CD4-positive, alpha-beta memory T cell (primary cell): ENCODE data around the gene SLC35B2. TPM values are rescaled to one million over a fixed set of nuclear protein-coding genes. Genes with fewer than 3 reads are reported as not detected.
"Not testable (repeated sequence)": the region's sequence is repeated elsewhere in the genome, so short reads cannot be mapped to it uniquely, and the experiment has no call there.

Experiments used
- CTCF ChIA-PET: fragments of 350-600 bp; sonication (Branson Sonifier 250); formaldehyde crosslinking; loops from one replicate; lab custom pipeline; 2021; ENCODE audit warnings: inconsistent platforms; ENCODE audit not compliant: partially characterized antibody; lab: Charles Lee
- POLR2A ChIA-PET: fragments of 350-600 bp; sonication (Branson Sonifier 250); formaldehyde crosslinking; loops from one replicate; lab custom pipeline; 2021; ENCODE audit not compliant: partially characterized antibody; lab: Charles Lee
- DNase-seq, 5 donors: peaks; one replicate each; pipeline versions ENCODE4 v3.0.0 to v3.0.0-alpha.2; 2020 to 2022; ENCODE audit warnings: mixed read lengths in 1 of 5
- H3K27ac ChIP-seq: one replicate; pipeline ENCODE4 v1.7.0; 2013; ENCODE audit warnings: low read depth, low read length
- H3K27me3 ChIP-seq: 2 replicates; pipeline ENCODE4 v1.7.0; 2013; ENCODE audit warnings: mild to moderate bottlenecking, low read length, moderate library complexity; ENCODE audit not compliant: insufficient read depth
- H3K36me3 ChIP-seq: 2 replicates; pipeline ENCODE4 v1.7.0; 2013; ENCODE audit warnings: mild to moderate bottlenecking, low read length, moderate library complexity; ENCODE audit not compliant: insufficient read depth
- H3K4me1 ChIP-seq: 2 replicates; pipeline ENCODE4 v1.7.0; 2013; ENCODE audit warnings: mild to moderate bottlenecking, low read length, moderate library complexity; ENCODE audit not compliant: insufficient read depth
- H3K4me3 ChIP-seq, 2 donors: one replicate each; pipeline ENCODE4 v1.7.0; 2013; ENCODE audit warnings: low read length in 2 of 2, mild to moderate bottlenecking in 1 of 2
- H3K9me3 ChIP-seq, 2 donors: one replicate each; pipeline ENCODE4 v1.7.0; 2013; ENCODE audit warnings: low read length in 2 of 2, control low read depth in 1 of 2; ENCODE audit not compliant: control insufficient read depth in 1 of 2
- H3K27ac Mint-ChIP-seq, 7 donors: one replicate each; pipeline ENCODE4 v1.8.0; 2020 to 2021; ENCODE audit warnings: mixed read lengths in 7 of 7, mild to moderate bottlenecking in 6 of 7, inconsistent platforms in 3 of 7, moderate library complexity in 3 of 7
- H3K27me3 Mint-ChIP-seq, 2 donors: one replicate each; pipeline ENCODE4 v1.8.0; 2020 to 2021; ENCODE audit warnings: mixed read lengths in 2 of 2
- H3K36me3 Mint-ChIP-seq, 2 donors: one replicate each; pipeline ENCODE4 v1.8.0; 2020 to 2021; ENCODE audit warnings: mixed read lengths in 2 of 2, inconsistent platforms in 1 of 2, mild to moderate bottlenecking in 1 of 2
- H3K4me1 Mint-ChIP-seq, 4 donors: one replicate each; pipeline ENCODE4 v1.8.0; 2020 to 2021; ENCODE audit warnings: mixed read lengths in 4 of 4, mild to moderate bottlenecking in 1 of 4
- H3K4me3 Mint-ChIP-seq, 8 donors: one replicate each; pipeline ENCODE4 v1.8.0; 2020 to 2021; ENCODE audit warnings: mixed read lengths in 8 of 8, mild to moderate bottlenecking in 7 of 8, moderate library complexity in 6 of 8, inconsistent platforms in 3 of 8
- H3K9me3 Mint-ChIP-seq, 8 donors: one replicate each; pipeline ENCODE4 v1.8.0; 2020 to 2021; ENCODE audit warnings: mixed read lengths in 8 of 8, mild to moderate bottlenecking in 5 of 8, inconsistent platforms in 3 of 8, moderate library complexity in 1 of 8
- intact Hi-C: fragments of 100-400 bp; cut with micrococcal nuclease; formaldehyde crosslinking; loops from one replicate; pipeline ENCODE4 v1.15.1; 2023
- polyA plus RNA-seq, 2 donors: library from polyadenylated mRNA; unstranded; fragments of 300-500 nt; fragmentation: Illumina TruSeq; gene quantifications; one replicate each; pipeline ENCODE4 v1.2.3, GENCODE V29; 2021
- total RNA-seq, 2 experiments: library from RNA; stranded (reverse); gene quantifications; one replicate each; pipeline ENCODE4 v1.2.3, GENCODE V29; 2021

Gene SLC35B2
- total and polyA plus RNA-seq, 4 experiments from 2014 or later = 20.7 to 65.3 (median 31.2) TPM

- no peak overlapping the region for H3K27ac ChIP-seq
- H3K4me1 Mint-ChIP-seq = peaks cover 0 to 8% (median 4%) of the 10 kb centered on the region in 4 donors
- H3K9me3 ChIP-seq = no peaks in the 10 kb centered on the region
- CTCF ChIA-PET = interaction anchor here (1.1 to 5.3 kb wide), 2 partner anchors 10 to 73 kb away, joined by 3 to 84 read pairs; partner anchors contain the start of gene SLC29A1
- no peaks in the 10 kb centered on the region for H3K27me3 Mint-ChIP-seq
- no peak overlapping the region for H3K27ac Mint-ChIP-seq
- DNase-seq = no peak
- H3K4me3 ChIP-seq = no peak overlapping the region
- H3K27me3 ChIP-seq = no peaks in the 10 kb centered on the region
- H3K36me3 Mint-ChIP-seq = no peaks in the 10 kb centered on the region
- no peaks in the 10 kb centered on the region for H3K36me3 ChIP-seq
- POLR2A ChIA-PET = interaction anchor here (4.2 kb wide), 1 partner anchor 13 kb away, joined by 29 read pairs; the partner anchor contains the start of gene HSP90AB1
- peaks cover 7% of the 10 kb centered on the region for H3K4me1 ChIP-seq
- no peaks in the 10 kb centered on the region for H3K9me3 Mint-ChIP-seq
- H3K4me3 Mint-ChIP-seq = no peak overlapping the region
- intact Hi-C loops = no loop called here
Measured at GRCh38 chr6:44232676-44233566, 24.4 kb downstream of the SLC35B2 start.

GRCh38 chr6:44231426-44231825 lies 25.9 kb downstream of the SLC35B2 start:
- H3K9me3 Mint-ChIP-seq, H3K36me3 ChIP-seq, H3K36me3 Mint-ChIP-seq, intact Hi-C loops, H3K27me3 Mint-ChIP-seq, H3K4me3 Mint-ChIP-seq, H3K4me1 Mint-ChIP-seq, H3K9me3 ChIP-seq, H3K4me3 ChIP-seq, H3K27me3 ChIP-seq, DNase-seq, POLR2A ChIA-PET, H3K4me1 ChIP-seq, H3K27ac ChIP-seq: not testable (repeated sequence)
- peak overlapping the region in 1 of 7 donors; percentile 8 for H3K27ac Mint-ChIP-seq
- CTCF ChIA-PET = interaction anchor here (1.1 kb wide), 1 partner anchor 74 kb away, joined by 3 read pairs; no protein-coding TSS in a partner anchor

GRCh38 chr6:44230034-44230675 lies 27.2 kb downstream of the SLC35B2 start:
- intact Hi-C loops = no loop called here
- Histone ChIP-seq H3K4me3 (no peak overlapping the region), H3K27ac (no peak overlapping the region), H3K36me3 (no peaks in the 10 kb centered on the region), H3K9me3 (no peaks in the 10 kb centered on the region), H3K4me1 (no peaks in the 10 kb centered on the region), H3K27me3 (no peaks in the 10 kb centered on the region)
- CTCF ChIA-PET = interaction anchor here (0.6 to 1.1 kb wide), 2 partner anchors 9 to 12 kb away, joined by 3 to 4 read pairs; no protein-coding TSS in a partner anchor
- Mint-ChIP-seq H3K4me1 (no peaks in the 10 kb centered on the region), H3K9me3 (no peaks in the 10 kb centered on the region), H3K27me3 (no peaks in the 10 kb centered on the region), H3K27ac (no peak overlapping the region), H3K4me3 (no peak overlapping the region), H3K36me3 (no peaks in the 10 kb centered on the region)
- DNase-seq = no peak
- POLR2A ChIA-PET = interaction anchor here (0.8 kb wide), 2 partner anchors 16 to 26 kb away, joined by 3 read pairs; partner anchors contain the start of gene HSP90AB1

- Mint-ChIP-seq H3K4me3 (no peak overlapping the region), H3K27ac (no peak overlapping the region), H3K27me3 (no peaks in the 10 kb centered on the region), H3K36me3 (no peaks in the 10 kb centered on the region), H3K4me1 (peaks cover 0 to 5% (median 1%) of the 10 kb centered on the region in 4 donors), H3K9me3 (no peaks in the 10 kb centered on the region)
- no peak for DNase-seq
- no peaks in the 10 kb centered on the region for H3K9me3 ChIP-seq
- H3K27ac ChIP-seq = no peak overlapping the region
- intact Hi-C loops = no loop called here
- H3K4me1 ChIP-seq = peaks cover under 1% of the 10 kb centered on the region
- H3K36me3 ChIP-seq = no peaks in the 10 kb centered on the region
- POLR2A ChIA-PET = interaction anchor here (0.8 kb wide), 1 partner anchor 27 kb away, joined by 3 read pairs; no protein-coding TSS in a partner anchor
- no peak overlapping the region for H3K4me3 ChIP-seq
- no peaks in the 10 kb centered on the region for H3K27me3 ChIP-seq
- CTCF ChIA-PET = interaction anchor here (0.6 kb wide), 1 partner anchor 8 kb away, joined by 3 read pairs; no protein-coding TSS in a partner anchor
Measured at GRCh38 chr6:44229376-44230033, 27.8 kb downstream of the SLC35B2 start.

GRCh38 chr6:44228836-44229235 lies 28.5 kb downstream of the SLC35B2 start:
- DNase-seq = no peak
- ChIA-PET POLR2A (no interaction called here), CTCF (interaction anchor here (1.1 to 1.8 kb wide), 2 partner anchors 7 to 9 kb away, joined by 3 to 9 read pairs; no protein-coding TSS in a partner anchor)
- Histone ChIP-seq H3K4me1 (peaks cover 8% of the 10 kb centered on the region), H3K9me3 (no peaks in the 10 kb centered on the region), H3K27me3 (no peaks in the 10 kb centered on the region), H3K4me3 (no peak overlapping the region), H3K36me3 (no peaks in the 10 kb centered on the region), H3K27ac (no peak overlapping the region)
- H3K27me3 Mint-ChIP-seq = no peaks in the 10 kb centered on the region
- H3K36me3 Mint-ChIP-seq = no peaks in the 10 kb centered on the region
- peak overlapping the region in 1 of 8 donors; percentile 27 for H3K4me3 Mint-ChIP-seq
- peaks cover 0 to 12% (median 8%) of the 10 kb centered on the region in 4 donors for H3K4me1 Mint-ChIP-seq
- intact Hi-C loops = no loop called here
- H3K9me3 Mint-ChIP-seq = no peaks in the 10 kb centered on the region
- H3K27ac Mint-ChIP-seq = no peak overlapping the region

GRCh38 chr6:44228433-44228832 lies 28.9 kb downstream of the SLC35B2 start:
- Histone ChIP-seq H3K27me3 (no peaks in the 10 kb centered on the region), H3K4me1 (peaks cover 9% of the 10 kb centered on the region), H3K36me3 (no peaks in the 10 kb centered on the region), H3K9me3 (no peaks in the 10 kb centered on the region), H3K4me3 (no peak overlapping the region), H3K27ac (no peak overlapping the region)
- no peak overlapping the region for H3K27ac Mint-ChIP-seq
- no peak for DNase-seq
- peaks cover 0 to 13% (median 9%) of the 10 kb centered on the region in 4 donors for H3K4me1 Mint-ChIP-seq
- H3K36me3 Mint-ChIP-seq = no peaks in the 10 kb centered on the region
- H3K27me3 Mint-ChIP-seq = no peaks in the 10 kb centered on the region
- ChIA-PET POLR2A (no interaction called here), CTCF (interaction anchor here (1.1 to 1.8 kb wide), 3 partner anchors 8 to 13 kb away, joined by 3 to 9 read pairs (median 3); no protein-coding TSS in a partner anchor)
- no peaks in the 10 kb centered on the region for H3K9me3 Mint-ChIP-seq
- intact Hi-C loops = no loop called here
- H3K4me3 Mint-ChIP-seq = no peak overlapping the region
